ENCODE measurements around the gene DISP2. TPM values are rescaled to one million over a fixed set of nuclear protein-coding genes. Genes with fewer than 3 reads are reported as not detected.

The DISP2 gene
- total and polyA plus RNA-seq, 8 donors = 0.14 to 4.1 (median 1.4) TPM

DNA sequence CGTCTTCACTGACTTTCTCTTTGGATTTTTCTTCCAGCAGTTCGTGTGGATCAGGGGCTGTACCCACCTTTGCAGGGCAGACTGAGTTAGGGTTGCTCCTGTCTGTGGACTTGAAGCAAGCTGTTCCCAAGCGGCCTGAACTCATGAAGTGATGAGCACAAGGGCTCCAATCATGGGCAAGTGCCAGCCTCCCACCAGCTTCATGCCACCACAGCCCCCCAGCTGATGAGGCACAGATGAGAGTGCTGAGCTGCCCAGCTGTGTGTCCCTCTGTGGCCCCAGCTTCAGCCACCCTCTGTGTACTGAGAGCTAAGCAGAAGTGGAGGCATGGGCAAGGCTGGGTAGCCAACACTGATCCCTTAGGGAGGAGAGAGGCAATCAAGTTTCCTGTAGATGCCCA lies 47.0 kb upstream of the DISP2 start:
- intact Hi-C loops (cut with DNase I) = no loop called here

GRCh38 chr15:40312370-40313158 lies 45.5 kb upstream of the DISP2 start:
- Histone ChIP-seq H3K4me3 (no peak overlapping the region), H3K4me1 (peaks cover 0 to 14% (median 8%) of the 10 kb centered on the region in 3 donors), H3K9me3 (no peaks in the 10 kb centered on the region), H3K27ac (no peak overlapping the region), H3K27me3 (no peaks in the 10 kb centered on the region), H3K36me3 (no peaks in the 10 kb centered on the region)
- DNase-seq (peak in 4 of 6 donors; percentile 61 to 78 (median 71)), ATAC-seq (peak; percentile 67 to 83 (median 74)), FAIRE-seq (no peak)
- 70 to 79% methylated on average over 10 of the region's 10 CpGs for WGBS, 2 donors
- intact Hi-C loops (cut with DNase I) = no loop called here
- TF ChIP-seq CTCF (IDR thresholded peaks at IDR 0.05) = no peak

More for the DNA sequence above, 47.0 kb upstream of the DISP2 start:
- TF ChIP-seq CTCF (IDR thresholded peaks at IDR 0.05) = no peak
- Histone ChIP-seq H3K9me3 (no peaks in the 10 kb centered on the region), H3K4me3 (no peak overlapping the region), H3K27me3 (no peaks in the 10 kb centered on the region), H3K4me1 (peaks cover 0 to 14% (median 8%) of the 10 kb centered on the region in 3 donors), H3K36me3 (no peaks in the 10 kb centered on the region), H3K27ac (no peak overlapping the region)
- 60 to 75% methylated on average over 3 of the region's 3 CpGs for WGBS, 2 donors
- no peak for ATAC-seq
- no peak for FAIRE-seq
- peak in 1 of 6 donors; percentile 39 for DNase-seq

- intact Hi-C loops (cut with DNase I) = no loop called here
- no peak overlapping the region for H3K4me3 ChIP-seq
- no peaks in the 10 kb centered on the region for H3K9me3 ChIP-seq
- no peak overlapping the region for H3K27ac ChIP-seq
- TF ChIP-seq CTCF (IDR thresholded peaks at IDR 0.05) = no peak
- no peaks in the 10 kb centered on the region for H3K27me3 ChIP-seq
- no peaks in the 10 kb centered on the region for H3K36me3 ChIP-seq
- peaks cover 0 to 14% (median 8%) of the 10 kb centered on the region in 3 donors for H3K4me1 ChIP-seq
- FAIRE-seq (no peak), DNase-seq (peak; percentile 78 to 86 (median 81)), ATAC-seq (peak; percentile 77 to 85 (median 82))
- 24 to 26% methylated on average over 10 of the region's 10 CpGs for WGBS, 2 donors
Measured at GRCh38 chr15:40313531-40314398, 44.3 kb upstream of the DISP2 start.

DNA sequence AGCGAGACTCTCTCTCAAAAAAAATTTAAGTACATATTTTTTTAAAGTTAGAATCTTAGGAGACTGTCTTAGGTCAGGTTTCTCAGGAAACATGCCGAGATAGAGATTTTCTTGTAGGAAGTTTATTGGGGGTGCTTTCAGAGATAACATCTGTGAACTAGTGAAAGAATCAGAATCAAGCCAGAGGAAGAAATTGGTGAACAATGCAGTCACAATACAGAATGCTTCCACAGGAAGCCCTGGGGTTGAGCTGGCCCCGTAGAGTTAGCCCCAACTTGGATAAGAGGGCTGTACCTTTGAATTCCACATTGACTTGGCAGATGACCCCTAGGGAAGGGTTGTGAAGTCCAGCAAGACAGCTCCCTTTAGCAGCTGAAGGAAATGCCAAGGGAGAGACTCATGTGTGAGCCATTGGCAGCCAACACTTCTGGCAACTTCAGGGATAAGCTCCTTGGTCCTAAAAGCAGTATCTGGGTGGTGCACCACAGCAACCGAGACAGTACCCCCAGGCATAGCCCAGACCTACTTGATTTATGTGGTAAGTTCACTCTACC lies 43.2 kb upstream of the DISP2 start:
- H3K9me3 ChIP-seq = no peaks in the 10 kb centered on the region
- no peak for TF ChIP-seq CTCF (IDR thresholded peaks at IDR 0.05)
- no peaks in the 10 kb centered on the region for H3K27me3 ChIP-seq
- FAIRE-seq (no peak), DNase-seq (no peak), ATAC-seq (no peak)
- no peak overlapping the region for H3K27ac ChIP-seq
- WGBS, 2 donors = 92 to 96% methylated on average over 4 of the region's 4 CpGs
- H3K4me1 ChIP-seq = peaks cover 0 to 14% (median 8%) of the 10 kb centered on the region in 3 donors
- H3K36me3 ChIP-seq = no peaks in the 10 kb centered on the region
- intact Hi-C loops (cut with DNase I) = no loop called here
- H3K4me3 ChIP-seq = no peak overlapping the region

Data from pancreas (tissue), 10 donors.